Liver (tissue), 3 donors: Measurements from ENCODE around the gene RNGTT.

Source experiments
- ATF3 ChIP-seq: IDR thresholded peaks from 2 replicates; pipeline ENCODE4 v1.6.1; 2016; ENCODE audit warnings: antibody characterized with exemption
- CTCF ChIP-seq: fragments of 150-350 bp; IDR thresholded peaks from 2 replicates; pipeline ENCODE4 v1.5.1; 2017; ENCODE audit warnings: improper control_type of control experiment, low read depth, low read length; ENCODE audit not compliant: missing input control
- GABPA ChIP-seq, 2 donors: IDR thresholded peaks in 1 of 2; conservative IDR thresholded peaks in 1 of 2; 2 replicates each; pipeline ENCODE4 v1.6.1; 2016; ENCODE audit warnings: antibody characterized with exemption in 2 of 2, mild to moderate bottlenecking in 1 of 2, moderate library complexity in 1 of 2
- SP1 ChIP-seq: IDR thresholded peaks from 2 replicates; pipeline ENCODE4 v1.6.1; 2018; ENCODE audit warnings: antibody characterized with exemption, mild to moderate bottlenecking
- TAF1 ChIP-seq: conservative IDR thresholded peaks from 2 replicates; pipeline ENCODE4 v1.6.1; 2016; ENCODE audit warnings: antibody characterized with exemption, mild to moderate bottlenecking
- donor health status: healthy.
- donor health status: healthy.

- TF ChIP-seq CTCF = no peak
- no peak for TF ChIP-seq GABPA (IDR thresholded peaks at IDR 0.05 in 1 of 2, conservative IDR thresholded peaks at IDR 0.05 in 1 of 2)
- TF ChIP-seq SP1 = no peak
- TF ChIP-seq ATF3 = no peak
- TF ChIP-seq TAF1 = no peak
These were observed 54.5 kb downstream of the RNGTT start for GRCh38 chr6:88908598-88909548.
